HG02588 (cell line): Measurements from ENCODE around the gene CES2.

ENCODE experiments used
- ATAC-seq: cut with Tn5 transposase; IDR thresholded peaks from one replicate; pipeline ENCODE4 v1.9.1; 2021; ENCODE audit warnings: mild to moderate bottlenecking, moderate library complexity; ENCODE audit not compliant: unreplicated experiment

CES2 gene

GRCh38 chr16:66902648-66903543, 32.4 kb upstream of the CES2 start:
- ATAC-seq, result no peak

GRCh38 chr16:66903544-66904427, 31.5 kb upstream of the CES2 start:
- no peak for ATAC-seq

- no peak for ATAC-seq
Measured at GRCh38 chr16:66904428-66904845, 30.9 kb upstream of the CES2 start.

GRCh38 chr16:66904846-66905632, 30.3 kb upstream of the CES2 start:
- no peak for ATAC-seq

- no peak for ATAC-seq
Measured at GRCh38 chr16:66905633-66906539, 29.4 kb upstream of the CES2 start.

- ATAC-seq, result no peak
Measured at GRCh38 chr16:66906916-66907836, 28.1 kb upstream of the CES2 start.

- ATAC-seq, result no peak
Measured at GRCh38 chr16:66908116-66908515, 27.2 kb upstream of the CES2 start.

GRCh38 chr16:66908762-66909559, 26.4 kb upstream of the CES2 start:
- no peak for ATAC-seq

- no peak for ATAC-seq
Measured at GRCh38 chr16:66910175-66910940, 25.0 kb upstream of the CES2 start.

GRCh38 chr16:66911112-66911511, 24.2 kb upstream of the CES2 start:
- no peak for ATAC-seq

- ATAC-seq, result no peak
Measured at GRCh38 chr16:66911801-66912200, 23.5 kb upstream of the CES2 start.

GRCh38 chr16:66913081-66913480, 22.2 kb upstream of the CES2 start:
- ATAC-seq, result no peak

- ATAC-seq, result no peak
Measured at GRCh38 chr16:66913711-66914110, 21.6 kb upstream of the CES2 start.

- no peak for ATAC-seq
Measured at GRCh38 chr16:66914541-66914940, 20.8 kb upstream of the CES2 start.

GRCh38 chr16:66915041-66915440, 20.3 kb upstream of the CES2 start:
- ATAC-seq, result no peak

GRCh38 chr16:66916518-66916917, 18.8 kb upstream of the CES2 start:
- no peak for ATAC-seq

- no peak for ATAC-seq
Measured at GRCh38 chr16:66917741-66918140, 17.6 kb upstream of the CES2 start.
